Measurements from ENCODE around the gene CHID1.

GRCh38 chr11:875203-875602 is 35.4 kb downstream of the CHID1 start:
- TF ChIP-seq, protein P1, sequence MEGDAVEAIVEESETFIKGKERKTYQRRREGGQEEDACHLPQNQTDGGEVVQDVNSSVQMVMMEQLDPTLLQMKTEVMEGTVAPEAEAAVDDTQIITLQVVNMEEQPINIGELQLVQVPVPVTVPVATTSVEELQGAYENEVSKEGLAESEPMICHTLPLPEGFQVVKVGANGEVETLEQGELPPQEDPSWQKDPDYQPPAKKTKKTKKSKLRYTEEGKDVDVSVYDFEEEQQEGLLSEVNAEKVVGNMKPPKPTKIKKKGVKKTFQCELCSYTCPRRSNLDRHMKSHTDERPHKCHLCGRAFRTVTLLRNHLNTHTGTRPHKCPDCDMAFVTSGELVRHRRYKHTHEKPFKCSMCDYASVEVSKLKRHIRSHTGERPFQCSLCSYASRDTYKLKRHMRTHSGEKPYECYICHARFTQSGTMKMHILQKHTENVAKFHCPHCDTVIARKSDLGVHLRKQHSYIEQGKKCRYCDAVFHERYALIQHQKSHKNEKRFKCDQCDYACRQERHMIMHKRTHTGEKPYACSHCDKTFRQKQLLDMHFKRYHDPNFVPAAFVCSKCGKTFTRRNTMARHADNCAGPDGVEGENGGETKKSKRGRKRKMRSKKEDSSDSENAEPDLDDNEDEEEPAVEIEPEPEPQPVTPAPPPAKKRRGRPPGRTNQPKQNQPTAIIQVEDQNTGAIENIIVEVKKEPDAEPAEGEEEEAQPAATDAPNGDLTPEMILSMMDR (IDR thresholded peaks at IDR 0.05), result no peak
- no peak for TF ChIP-seq POLR2A (IDR thresholded peaks at IDR 0.05)
- no peak for TF ChIP-seq EP300 (IDR thresholded peaks at IDR 0.05)
- TF ChIP-seq POLR2AphosphoS5 (IDR thresholded peaks at IDR 0.05), result no peak

All from upper lobe of left lung (tissue), 4 donors.